Upper lobe of left lung (tissue), 6 donors: ENCODE data around the gene KRT34. TPM values are rescaled to one million over a fixed set of nuclear protein-coding genes. Genes with fewer than 3 reads are reported as not detected.

Experiments used
- ATAC-seq, 2 donors: fragments of 200-7000 bp; cut with Tn5 transposase; one replicate each; pipeline ENCODE4 v1.9.1; 2022; ENCODE audit warnings: mild to moderate bottlenecking in 2 of 2, moderate library complexity in 2 of 2; ENCODE audit not compliant: low FRiP score in 2 of 2
- DNase-seq, 2 donors: peaks; one replicate each; pipeline ENCODE4 v3.0.0-alpha.2; 2019 to 2020
- H3K27ac ChIP-seq, 4 donors: fragments of 200-600 bp; sonication (generic); one replicate each; pipeline ENCODE4 v1.5.1; 2016 to 2019
- H3K27me3 ChIP-seq, 4 donors: fragments of 200-600 bp; sonication (generic); one replicate each; pipeline ENCODE4 v1.5.1; 2017 to 2019
- H3K36me3 ChIP-seq, 4 donors: fragments of 200-600 bp; sonication (generic); one replicate each; pipeline ENCODE4 v1.5.1; 2016 to 2019
- H3K4me1 ChIP-seq, 4 donors: fragments of 200-600 bp; sonication (generic); one replicate each; pipeline ENCODE4 v1.5.1; 2018 to 2019
- H3K4me3 ChIP-seq, 4 donors: fragments of 200-600 bp; sonication (generic); one replicate each; pipeline ENCODE4 v1.5.1; 2017 to 2019; ENCODE audit warnings: mild to moderate bottlenecking in 2 of 4, moderate library complexity in 1 of 4
- H3K9me3 ChIP-seq, 4 donors: fragments of 200-600 bp; sonication (generic); one replicate each; pipeline ENCODE4 v1.5.1; 2018 to 2019
- EP300 ChIP-seq, 4 donors: sonication (generic); formaldehyde crosslinking; IDR thresholded peaks; one replicate each; pipeline ENCODE4 v1.5.1; 2017; ENCODE audit warnings: antibody characterized with exemption in 4 of 4, control low read depth in 2 of 4
- POLR2A ChIP-seq, 4 donors: fragments of 450-650 bp; IDR thresholded peaks; one replicate each; pipeline ENCODE4 v1.5.1; 2016 to 2017; ENCODE audit warnings: antibody characterized with exemption in 4 of 4, mild to moderate bottlenecking in 2 of 4
- POLR2AphosphoS5 ChIP-seq, 2 donors: sonication (generic); formaldehyde crosslinking; IDR thresholded peaks; one replicate each; pipeline ENCODE4 v1.5.1; 2017; ENCODE audit warnings: antibody characterized with exemption in 2 of 2
- WGBS, 2 donors: methylation state at CpG; one replicate each; pipeline ENCODE4 v1.1.5; 2017 to 2018; 5-methylcytosine and 5-hydroxymethylcytosine counted together
- total RNA-seq, 6 donors: library from RNA; depleted of rRNA in 4 of 6; stranded (reverse); fragments of >200 nt in 4 of 6; gene quantifications; one replicate each; pipeline versions ENCODE4 v1.1.0 to v1.2.1, GENCODE V29; 2016 to 2021
- TF ChIP-seq, protein P1 (sequence below), 6 experiments: fragments of 450-650 bp in 4 of 6; fragments of 200-600 bp in 2 of 6; sonication (generic) in 2 of 6; IDR thresholded peaks; one replicate each; pipeline ENCODE4 v1.5.1; 2016 to 2019; ENCODE audit warnings: antibody characterized with exemption in 6 of 6
- donor health status: DM: no; HTN: no; CAD: no; lungs with moderate emphysema.
- donor health status: DM: no; HTN: yes; CAD: no; lungs with severe emphysema.

Gene KRT34
- total RNA-seq, 6 donors from 2014 or later = not detected

DNA sequence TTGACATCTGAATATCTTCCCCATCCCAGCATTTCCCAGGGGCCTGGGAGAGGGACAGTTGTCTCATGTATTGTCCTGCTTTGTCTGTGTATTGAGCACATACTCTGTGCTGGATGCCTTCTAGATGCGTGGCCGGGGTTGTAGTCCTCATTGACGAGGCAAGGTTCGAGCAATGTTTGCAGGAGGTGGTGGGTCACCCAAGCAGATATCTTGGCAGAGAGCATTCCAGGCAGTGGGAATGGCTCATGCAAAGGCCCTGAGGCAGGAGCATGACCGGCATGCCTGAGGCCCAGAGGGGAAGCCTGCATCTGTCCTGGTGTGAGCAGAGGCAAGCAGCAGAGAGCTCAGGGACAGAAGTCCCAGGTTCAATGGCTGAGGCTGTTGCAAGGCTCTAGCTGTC, 49.0 kb downstream of the KRT34 start:
- Histone ChIP-seq H3K36me3 (no peaks in the 10 kb centered on the region), H3K4me1 (no peaks in the 10 kb centered on the region), H3K27ac (no peak overlapping the region), H3K4me3 (no peak overlapping the region), H3K9me3 (no peaks in the 10 kb centered on the region), H3K27me3 (no peaks in the 10 kb centered on the region)
- 99 to 100% methylated on average over 5 of the region's 5 CpGs for WGBS, 2 donors
- TF ChIP-seq, protein P1, sequence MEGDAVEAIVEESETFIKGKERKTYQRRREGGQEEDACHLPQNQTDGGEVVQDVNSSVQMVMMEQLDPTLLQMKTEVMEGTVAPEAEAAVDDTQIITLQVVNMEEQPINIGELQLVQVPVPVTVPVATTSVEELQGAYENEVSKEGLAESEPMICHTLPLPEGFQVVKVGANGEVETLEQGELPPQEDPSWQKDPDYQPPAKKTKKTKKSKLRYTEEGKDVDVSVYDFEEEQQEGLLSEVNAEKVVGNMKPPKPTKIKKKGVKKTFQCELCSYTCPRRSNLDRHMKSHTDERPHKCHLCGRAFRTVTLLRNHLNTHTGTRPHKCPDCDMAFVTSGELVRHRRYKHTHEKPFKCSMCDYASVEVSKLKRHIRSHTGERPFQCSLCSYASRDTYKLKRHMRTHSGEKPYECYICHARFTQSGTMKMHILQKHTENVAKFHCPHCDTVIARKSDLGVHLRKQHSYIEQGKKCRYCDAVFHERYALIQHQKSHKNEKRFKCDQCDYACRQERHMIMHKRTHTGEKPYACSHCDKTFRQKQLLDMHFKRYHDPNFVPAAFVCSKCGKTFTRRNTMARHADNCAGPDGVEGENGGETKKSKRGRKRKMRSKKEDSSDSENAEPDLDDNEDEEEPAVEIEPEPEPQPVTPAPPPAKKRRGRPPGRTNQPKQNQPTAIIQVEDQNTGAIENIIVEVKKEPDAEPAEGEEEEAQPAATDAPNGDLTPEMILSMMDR (IDR thresholded peaks at IDR 0.05) = no peak
- no peak for TF ChIP-seq POLR2AphosphoS5 (IDR thresholded peaks at IDR 0.05)
- TF ChIP-seq POLR2A (IDR thresholded peaks at IDR 0.05) = no peak
- TF ChIP-seq EP300 (IDR thresholded peaks at IDR 0.05) = no peak
- no peak for DNase-seq
- no peak for ATAC-seq

DNA sequence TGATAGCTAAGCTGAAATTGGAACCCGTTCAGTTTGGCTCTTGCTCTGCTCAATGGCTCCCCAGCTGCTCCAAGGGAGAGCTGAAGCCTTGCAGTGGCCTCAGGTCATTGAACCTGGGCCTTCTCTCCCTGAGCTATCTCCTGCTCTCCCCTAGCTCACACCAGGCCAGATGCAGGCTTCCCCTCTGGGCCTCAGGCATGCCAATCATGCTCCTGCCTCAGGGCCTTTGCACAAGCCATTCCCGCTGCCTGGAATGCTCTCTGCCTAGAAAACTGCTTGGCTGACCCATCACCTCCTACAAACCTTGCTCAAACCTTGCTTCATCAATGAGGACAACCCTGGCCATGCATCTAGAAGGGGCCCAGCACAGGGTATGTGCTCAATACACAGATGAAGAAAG, 49.9 kb downstream of the KRT34 start:
- no peak for DNase-seq

DNA sequence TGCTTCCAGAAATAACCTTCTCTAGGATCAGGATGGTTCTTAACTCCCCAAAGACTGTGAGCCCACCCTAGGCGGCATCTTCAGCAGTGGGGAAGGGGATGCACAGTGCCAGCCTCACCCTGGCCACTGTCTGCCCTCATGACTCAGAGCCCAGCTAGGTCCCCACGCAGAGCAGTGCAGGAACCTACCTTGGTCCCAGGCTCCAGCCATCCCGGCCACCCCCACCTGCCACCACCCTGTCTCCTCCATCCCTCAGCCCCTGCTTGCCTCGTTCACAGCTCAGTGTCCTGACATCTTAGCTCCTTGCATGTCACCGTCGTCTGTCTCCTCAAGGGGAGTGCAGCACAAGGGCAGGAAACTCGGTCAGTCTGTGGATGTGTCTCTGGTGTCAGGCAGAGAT, 50.5 kb downstream of the KRT34 start:
- no peak for ATAC-seq
- peak in 1 of 2 donors; percentile 56 for DNase-seq
- H3K27me3 ChIP-seq = no peaks in the 10 kb centered on the region
- TF ChIP-seq POLR2AphosphoS5 (IDR thresholded peaks at IDR 0.05) = no peak
- no peak for TF ChIP-seq EP300 (IDR thresholded peaks at IDR 0.05)
- no peak for TF ChIP-seq POLR2A (IDR thresholded peaks at IDR 0.05)
- TF ChIP-seq, protein P1 (IDR thresholded peaks at IDR 0.05) = no peak
- no peak overlapping the region for H3K27ac ChIP-seq
- no peak overlapping the region for H3K4me3 ChIP-seq
- H3K4me1 ChIP-seq = no peaks in the 10 kb centered on the region
- no peaks in the 10 kb centered on the region for H3K36me3 ChIP-seq
- 56 to 73% methylated on average over 3 to 7 of the region's 7 CpGs for WGBS, 2 donors
- H3K9me3 ChIP-seq = no peaks in the 10 kb centered on the region

More for the DNA sequence above, 49.9 kb downstream of the KRT34 start:
- no peaks in the 10 kb centered on the region for H3K36me3 ChIP-seq
- WGBS, 2 donors = 91% methylated on average over 2 of the region's 2 CpGs; no CpG with 5 or more reads in 1 of the 2 donors
- H3K4me1 ChIP-seq = no peaks in the 10 kb centered on the region
- no peak overlapping the region for H3K4me3 ChIP-seq
- H3K27me3 ChIP-seq = no peaks in the 10 kb centered on the region
- no peak for TF ChIP-seq EP300 (IDR thresholded peaks at IDR 0.05)
- TF ChIP-seq POLR2A (IDR thresholded peaks at IDR 0.05) = no peak
- TF ChIP-seq POLR2AphosphoS5 (IDR thresholded peaks at IDR 0.05) = no peak
- TF ChIP-seq, protein P1 (IDR thresholded peaks at IDR 0.05) = no peak
- H3K9me3 ChIP-seq = no peaks in the 10 kb centered on the region
- H3K27ac ChIP-seq = no peak overlapping the region
- no peak for ATAC-seq

DNA sequence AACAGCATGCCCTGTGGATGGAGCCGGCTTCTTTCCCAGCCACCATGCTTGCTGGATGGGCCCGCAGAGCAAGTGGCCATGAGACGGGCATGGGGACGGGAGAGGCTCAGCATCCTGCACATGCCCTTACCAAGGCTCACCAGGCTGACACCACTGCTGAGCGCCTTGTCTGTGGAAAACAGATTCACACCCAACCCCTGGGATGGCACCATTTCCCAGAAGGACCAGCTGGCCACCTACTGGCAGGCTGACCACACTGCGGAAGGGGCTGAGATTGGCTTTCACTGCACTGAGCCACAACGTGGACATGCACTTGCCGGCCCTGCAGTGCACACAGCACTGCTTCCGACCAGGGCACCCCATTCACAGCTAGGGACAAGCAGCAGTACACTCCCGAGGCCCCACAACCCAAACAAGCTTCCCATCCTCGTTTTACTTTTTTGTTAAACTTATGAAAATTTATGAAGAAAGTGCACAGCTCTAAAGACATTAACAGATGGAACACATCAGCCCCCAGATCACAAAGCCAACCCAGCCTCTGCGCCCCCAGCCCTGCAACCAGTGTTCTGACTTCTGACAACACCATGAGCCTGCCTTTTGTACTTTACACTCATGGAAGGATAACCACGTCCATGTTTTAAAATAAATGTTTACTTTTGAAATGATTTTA, 52.7 kb downstream of the KRT34 start:
- Histone ChIP-seq H3K4me3 (no peak overlapping the region), H3K27me3 (no peaks in the 10 kb centered on the region), H3K27ac (no peak overlapping the region), H3K4me1 (no peaks in the 10 kb centered on the region), H3K36me3 (no peaks in the 10 kb centered on the region), H3K9me3 (no peaks in the 10 kb centered on the region)
- 45 to 51% methylated on average over 6 to 13 of the region's 13 CpGs for WGBS, 2 donors
- DNase-seq (peak in 1 of 2 donors; percentile 42), ATAC-seq (peak in 1 of 2 donors; percentile 15)
- TF ChIP-seq POLR2A (IDR thresholded peaks at IDR 0.05) (no peak), POLR2AphosphoS5 (IDR thresholded peaks at IDR 0.05) (no peak), EP300 (IDR thresholded peaks at IDR 0.05) (no peak)
- TF ChIP-seq, protein P1 (IDR thresholded peaks at IDR 0.05) = peak; percentile 52 to 78 (median 63)

DNA sequence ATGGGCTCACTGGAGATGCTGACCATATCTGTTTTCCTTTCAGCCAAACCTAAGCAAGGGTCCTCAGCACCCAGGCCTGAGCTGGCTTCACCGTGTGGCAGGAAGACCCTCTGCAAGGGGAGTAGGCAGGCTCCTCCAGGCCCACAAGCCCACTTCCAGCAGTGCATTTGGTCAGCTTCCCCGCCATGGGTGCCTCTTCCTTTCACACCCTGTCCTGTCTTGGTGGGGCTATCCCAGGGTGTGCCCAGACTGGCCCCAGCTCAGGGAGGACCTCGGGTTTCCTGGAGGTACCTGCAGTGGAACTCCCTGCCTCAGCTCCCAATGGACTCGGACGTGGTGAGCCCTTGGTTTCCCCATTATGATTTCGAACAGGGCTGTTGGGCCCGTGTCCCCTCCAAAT, 53.9 kb downstream of the KRT34 start:
- DNase-seq (no peak), ATAC-seq (no peak)
- Histone ChIP-seq H3K27me3 (no peaks in the 10 kb centered on the region), H3K9me3 (no peaks in the 10 kb centered on the region), H3K27ac (no peak overlapping the region), H3K36me3 (no peaks in the 10 kb centered on the region), H3K4me1 (no peaks in the 10 kb centered on the region), H3K4me3 (no peak overlapping the region)
- TF ChIP-seq POLR2A (IDR thresholded peaks at IDR 0.05) = no peak
- TF ChIP-seq, protein P1 (IDR thresholded peaks at IDR 0.05) = no peak
- TF ChIP-seq EP300 (IDR thresholded peaks at IDR 0.05) = no peak
- TF ChIP-seq POLR2AphosphoS5 (IDR thresholded peaks at IDR 0.05) = no peak
- 82% methylated on average over 7 of the region's 7 CpGs; no CpG with 5 or more reads in 1 of the 2 donors for WGBS, 2 donors
